C4-2B (cell line): ENCODE measurements around the gene ZNF446.

Experiments
- CTCF ChIP-seq: fragments of 450-650 bp; conservative IDR thresholded peaks from 2 replicates; pipeline ENCODE4 v1.5.1; 2017; ENCODE audit warnings: mild to moderate bottlenecking
- ZFX ChIP-seq: fragments of 450-650 bp; IDR thresholded peaks from 2 replicates; pipeline ENCODE4 v1.6.1; 2017

- TF ChIP-seq CTCF: no peak
- peak; percentile 57; the same call in 1 of the 2 replicates for TF ChIP-seq ZFX
These were observed 405 bp downstream of the ZNF446 start for GRCh38 chr19:58476498-58477015.
